HG02840 (cell line): Measurements from ENCODE around the gene DIAPH1.
A peak's percentile ranks its signal among the peaks of the same experiment; 100 is the strongest.

ENCODE experiments used
- ATAC-seq: cut with Tn5 transposase; IDR thresholded peaks from one replicate; pipeline ENCODE4 v1.9.1; 2021; ENCODE audit warnings: mild to moderate bottlenecking, moderate library complexity, moderate number of reproducible peaks; ENCODE audit not compliant: unreplicated experiment, low FRiP score

DIAPH1 gene

GRCh38 chr5:141524604-141525597, 93.9 kb downstream of the DIAPH1 start:
- ATAC-seq = peak; percentile 67

- ATAC-seq = no peak
These were observed 94.8 kb downstream of the DIAPH1 start for GRCh38 chr5:141523991-141524390.

- ATAC-seq = no peak
These were observed 96.5 kb downstream of the DIAPH1 start for GRCh38 chr5:141522301-141522700.

GRCh38 chr5:141521244-141521781, 97.5 kb downstream of the DIAPH1 start:
- no peak for ATAC-seq

- no peak for ATAC-seq
These were observed 98.9 kb downstream of the DIAPH1 start for GRCh38 chr5:141519605-141520565.

- no peak for ATAC-seq
These were observed 100.2 kb downstream of the DIAPH1 start for GRCh38 chr5:141518618-141519015.

- ATAC-seq = no peak
These were observed 100.8 kb downstream of the DIAPH1 start for GRCh38 chr5:141517880-141518617.

- ATAC-seq = no peak
These were observed 101.5 kb downstream of the DIAPH1 start for GRCh38 chr5:141517312-141517711.

- no peak for ATAC-seq
These were observed 102.2 kb downstream of the DIAPH1 start for GRCh38 chr5:141516672-141517025.

- no peak for ATAC-seq
These were observed 102.7 kb downstream of the DIAPH1 start for GRCh38 chr5:141515946-141516671.

GRCh38 chr5:141515141-141515540, 103.7 kb downstream of the DIAPH1 start:
- no peak for ATAC-seq

- ATAC-seq = no peak
These were observed 104.3 kb downstream of the DIAPH1 start for GRCh38 chr5:141514330-141515133.

GRCh38 chr5:141513627-141514329, 105.0 kb downstream of the DIAPH1 start:
- ATAC-seq = no peak

GRCh38 chr5:141512911-141513626, 105.7 kb downstream of the DIAPH1 start:
- ATAC-seq = no peak

- no peak for ATAC-seq
These were observed 106.3 kb downstream of the DIAPH1 start for GRCh38 chr5:141512390-141512910.

GRCh38 chr5:141511771-141512325, 107.0 kb downstream of the DIAPH1 start:
- ATAC-seq = no peak
